NK-92 (cell line): ENCODE data around the gene DR1.

Experiments used
- DNase-seq: peaks from one replicate; lab custom pipeline; 2025; ENCODE audit not compliant: unreplicated experiment; lab: John Stamatoyannopoulos, UW

Gene DR1

GRCh38 chr1:93345633-93346420 lies at the start of gene DR1:
TSS of gene DR1 (plus strand) at chr1:93345907. CDS start at chr1:93346646, 739 bp downstream.
- peak; percentile 42 for DNase-seq

- DNase-seq, result no peak
Observed at GRCh38 chr1:93296555-93297154, 49.1 kb upstream of the DR1 start.

- DNase-seq, result no peak
Observed at GRCh38 chr1:93301131-93301530, 44.6 kb upstream of the DR1 start.

GRCh38 chr1:93302078-93302477 lies 43.6 kb upstream of the DR1 start:
- DNase-seq, result no peak

- no peak for DNase-seq
Observed at GRCh38 chr1:93304716-93305138, 41.0 kb upstream of the DR1 start.

- no peak for DNase-seq
Observed at GRCh38 chr1:93306920-93307319, 38.8 kb upstream of the DR1 start.

- no peak for DNase-seq
Observed at GRCh38 chr1:93313026-93313425, 32.7 kb upstream of the DR1 start.

- no peak for DNase-seq
Observed at GRCh38 chr1:93317207-93317606, 28.5 kb upstream of the DR1 start.

GRCh38 chr1:93317943-93318342 lies 27.8 kb upstream of the DR1 start:
- DNase-seq, result no peak

- no peak for DNase-seq
Observed at GRCh38 chr1:93321720-93322119, 24.0 kb upstream of the DR1 start.

- DNase-seq, result no peak
Observed at GRCh38 chr1:93322349-93322748, 23.4 kb upstream of the DR1 start.

- no peak for DNase-seq
Observed at GRCh38 chr1:93323185-93323820, 22.4 kb upstream of the DR1 start.

GRCh38 chr1:93324486-93325464 lies 20.9 kb upstream of the DR1 start:
- DNase-seq, result no peak

- no peak for DNase-seq
Observed at GRCh38 chr1:93328809-93329760, 16.6 kb upstream of the DR1 start.

GRCh38 chr1:93330196-93330595 lies 15.5 kb upstream of the DR1 start:
- DNase-seq, result no peak

- DNase-seq, result no peak
Observed at GRCh38 chr1:93330617-93331016, 15.1 kb upstream of the DR1 start.

GRCh38 chr1:93331412-93331811 lies 14.3 kb upstream of the DR1 start:
- DNase-seq, result no peak

GRCh38 chr1:93332368-93332767 lies 13.3 kb upstream of the DR1 start:
- no peak for DNase-seq

- DNase-seq, result no peak
Observed at GRCh38 chr1:93338387-93339146, 7.1 kb upstream of the DR1 start.
